HEK293 (cell line): ENCODE data around the gene CDK5R1.
A peak's percentile ranks its signal among the peaks of the same experiment; 100 is the strongest.
"Not testable (repeated sequence)": the region's sequence is repeated elsewhere in the genome, so short reads cannot be mapped to it uniquely, and the experiment has no call there.

Experiments
- CTCF ChIA-PET: fragments of 350-600 bp; formaldehyde crosslinking; extraction: SDS; loops from one replicate; lab custom pipeline; 2021; ENCODE audit warnings: antibody characterized with exemption; lab: Yijun Ruan, JAX
- POLR2A ChIA-PET: fragments of 300-600 bp; formaldehyde crosslinking; extraction: SDS; loops from one replicate; lab custom pipeline; 2020; ENCODE audit warnings: antibody characterized with exemption, inconsistent platforms; lab: Yijun Ruan, JAX
- H3K27ac ChIP-seq: fragments of 200-500 bp; sonication (Bioruptor generic); 2 replicates; pipeline ENCODE4 v1.5.1; 2014; ENCODE audit warnings: low read depth, low read length, control low read depth, inconsistent platforms; ENCODE audit errors: extremely low read depth
- H3K36me3 ChIP-seq, 2 experiments: fragments of 200-500 bp in 1 of 2; sonication (Bioruptor generic) in 1 of 2; 1 replicate in 1 of 2; 2 replicates in 1 of 2; pipeline ENCODE4 v1.5.1; 2014 to 2017; ENCODE audit warnings: inconsistent platforms in 2 of 2, low read length in 2 of 2; ENCODE audit not compliant: control insufficient read depth in 2 of 2, insufficient read depth in 1 of 2
- H3K4me1 ChIP-seq: fragments of 200-500 bp; sonication (Bioruptor generic); 2 replicates; pipeline ENCODE4 v1.5.1; 2014; ENCODE audit warnings: mild to moderate bottlenecking, low read length, inconsistent platforms; ENCODE audit not compliant: control insufficient read depth, insufficient read depth
- H3K4me3 ChIP-seq: 2 replicates; pipeline ENCODE4 v1.5.1; 2011; ENCODE audit warnings: low read depth, mild to moderate bottlenecking, control low read depth, low read length, moderate library complexity
- H3K9me3 ChIP-seq: fragments of 200-500 bp; sonication (Bioruptor generic); 2 replicates; pipeline ENCODE4 v1.5.1; 2014; ENCODE audit warnings: low read depth, low read length, inconsistent platforms; ENCODE audit not compliant: control insufficient read depth, insufficient read depth
- EGR2 ChIP-seq: fragments of 450-650 bp; formaldehyde crosslinking; IDR thresholded peaks from 2 replicates; pipeline ENCODE4 v1.5.1; 2016; ENCODE audit warnings: low read depth, missing biosample characterization, missing genetic modification characterization
- GLI4 ChIP-seq: fragments of 450-650 bp; formaldehyde crosslinking; IDR thresholded peaks from 2 replicates; pipeline ENCODE4 v1.5.1; 2016; ENCODE audit warnings: missing biosample characterization, missing genetic modification characterization
- HOXC10 ChIP-seq: sonication (generic); formaldehyde crosslinking; IDR thresholded peaks from 2 replicates; pipeline ENCODE4 v1.8.1; 2023; ENCODE audit warnings: mild to moderate bottlenecking, missing genetic modification reagents
- KLF10 ChIP-seq: fragments of 450-650 bp; IDR thresholded peaks from 2 replicates; pipeline ENCODE4 v1.5.1; 2018; ENCODE audit warnings: missing biosample characterization, mild to moderate bottlenecking, missing genetic modification characterization
- MYNN ChIP-seq: fragments of 450-650 bp; formaldehyde crosslinking; IDR thresholded peaks from 2 replicates; pipeline ENCODE4 v1.5.1; 2016; ENCODE audit warnings: missing biosample characterization, missing genetic modification characterization, borderline replicate concordance
- PRDM6 ChIP-seq: fragments of 450-650 bp; formaldehyde crosslinking; IDR thresholded peaks from 2 replicates; pipeline ENCODE4 v1.5.1; 2017; ENCODE audit warnings: missing biosample characterization, missing genetic modification characterization
- SCRT1 ChIP-seq: fragments of 450-650 bp; formaldehyde crosslinking; IDR thresholded peaks from 2 replicates; pipeline ENCODE4 v1.5.1; 2016; ENCODE audit warnings: missing biosample characterization, missing genetic modification characterization, borderline replicate concordance
- SCRT2 ChIP-seq: fragments of 450-650 bp; formaldehyde crosslinking; IDR thresholded peaks from 2 replicates; pipeline ENCODE4 v1.5.1; 2016; ENCODE audit warnings: missing biosample characterization, missing genetic modification characterization
- TRIM28 ChIP-seq: IDR thresholded peaks from 2 replicates; pipeline ENCODE4 v1.6.1; 2011; ENCODE audit warnings: low read length, control low read depth, borderline replicate concordance
- ZBTB1 ChIP-seq: fragments of 450-650 bp; formaldehyde crosslinking; IDR thresholded peaks from 2 replicates; pipeline ENCODE4 v1.5.1; 2016; ENCODE audit warnings: missing biosample characterization, missing genetic modification characterization
- ZFHX2 ChIP-seq: fragments of 450-650 bp; formaldehyde crosslinking; conservative IDR thresholded peaks from 2 replicates; pipeline ENCODE4 v1.5.1; 2016; ENCODE audit warnings: missing biosample characterization, missing genetic modification characterization
- ZNF214 ChIP-seq: fragments of 450-650 bp; formaldehyde crosslinking; IDR thresholded peaks from 2 replicates; pipeline ENCODE4 v1.5.1; 2017; ENCODE audit warnings: missing biosample characterization, mild to moderate bottlenecking, missing genetic modification characterization, borderline replicate concordance
- ZNF292 ChIP-seq: fragments of 450-650 bp; formaldehyde crosslinking; IDR thresholded peaks from 2 replicates; pipeline ENCODE4 v1.5.1; 2016; ENCODE audit warnings: low read depth, missing biosample characterization, missing genetic modification characterization, borderline replicate concordance
- ZNF521 ChIP-seq: fragments of 450-650 bp; formaldehyde crosslinking; IDR thresholded peaks from 2 replicates; pipeline ENCODE4 v1.5.1; 2017; ENCODE audit warnings: missing biosample characterization, mild to moderate bottlenecking, missing genetic modification characterization
- ZSCAN4 ChIP-seq: fragments of 450-650 bp; formaldehyde crosslinking; IDR thresholded peaks from 2 replicates; pipeline ENCODE4 v1.5.1; 2017; ENCODE audit warnings: missing biosample characterization, missing genetic modification characterization
- TF ChIP-seq, protein P1 (sequence below): fragments of 450-650 bp; formaldehyde crosslinking; IDR thresholded peaks from 2 replicates; pipeline ENCODE4 v1.5.1; 2017; ENCODE audit warnings: missing biosample characterization, missing genetic modification characterization

Gene CDK5R1

DNA sequence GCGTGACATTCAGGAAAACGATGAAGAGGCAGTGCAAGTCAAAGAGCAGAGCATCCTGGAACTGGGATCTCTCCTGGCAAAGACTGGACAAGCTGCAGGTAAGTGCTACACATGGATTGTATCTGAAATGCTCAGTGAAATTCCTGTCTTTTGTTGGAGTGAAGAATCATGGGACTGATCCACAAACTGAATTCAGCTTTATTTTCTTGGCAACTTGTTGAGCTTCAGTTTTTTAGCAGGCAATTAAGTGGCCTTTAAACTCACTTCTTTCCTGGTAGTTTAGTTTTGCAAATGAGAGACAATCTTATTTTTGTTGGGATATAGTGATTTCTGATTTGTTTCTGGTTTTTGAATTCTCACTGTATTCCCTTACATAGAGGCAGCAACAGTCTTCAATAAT, 39.8 kb upstream of the CDK5R1 start:
- peaks cover 9% of the 10 kb centered on the region for H3K4me1 ChIP-seq
- CTCF ChIA-PET: interaction anchor here (1.3 to 11.4 kb wide), 2 partner anchors 16 to 430 kb away, joined by 4 to 198 read pairs; partner anchors contain the start of gene MYO1D
- H3K27ac ChIP-seq: no peak overlapping the region
- H3K4me3 ChIP-seq: no peak overlapping the region
- no peaks in the 10 kb centered on the region for H3K9me3 ChIP-seq
- TF ChIP-seq ZNF292 (tag by site-specific recombination) (no peak), ZNF214 (no peak), PRDM6 (no peak), ZBTB1 (no peak), SCRT2 (tag by site-specific recombination) (peak; percentile 92), ZNF521 (no peak), SCRT1 (peak; percentile 66)
- POLR2A ChIA-PET: interaction anchor here (0.7 kb wide), 1 partner anchor 649 kb away, joined by 4 read pairs; no protein-coding TSS in a partner anchor
- H3K36me3 ChIP-seq: peaks cover 52 to 59% of the 10 kb centered on the region in 2 experiments

GRCh38 chr17:32449963-32450362, 36.8 kb upstream of the CDK5R1 start:
- Histone ChIP-seq H3K4me1 (peaks cover 9% of the 10 kb centered on the region), H3K27ac (no peak overlapping the region), H3K36me3 (peaks cover 78 to 89% of the 10 kb centered on the region in 2 experiments), H3K4me3 (no peak overlapping the region), H3K9me3 (no peaks in the 10 kb centered on the region)
- ChIA-PET POLR2A (no interaction called here), CTCF (interaction anchor here (11.4 kb wide), 1 partner anchor 13 kb away, joined by 198 read pairs; no protein-coding TSS in a partner anchor)
- no peak for TF ChIP-seq ZSCAN4 (tag by site-specific recombination)
- peak; percentile 68 for TF ChIP-seq ZFHX2 (tag by site-specific recombination)
- TF ChIP-seq MYNN (tag by site-specific recombination): no peak
- TF ChIP-seq, protein P1, sequence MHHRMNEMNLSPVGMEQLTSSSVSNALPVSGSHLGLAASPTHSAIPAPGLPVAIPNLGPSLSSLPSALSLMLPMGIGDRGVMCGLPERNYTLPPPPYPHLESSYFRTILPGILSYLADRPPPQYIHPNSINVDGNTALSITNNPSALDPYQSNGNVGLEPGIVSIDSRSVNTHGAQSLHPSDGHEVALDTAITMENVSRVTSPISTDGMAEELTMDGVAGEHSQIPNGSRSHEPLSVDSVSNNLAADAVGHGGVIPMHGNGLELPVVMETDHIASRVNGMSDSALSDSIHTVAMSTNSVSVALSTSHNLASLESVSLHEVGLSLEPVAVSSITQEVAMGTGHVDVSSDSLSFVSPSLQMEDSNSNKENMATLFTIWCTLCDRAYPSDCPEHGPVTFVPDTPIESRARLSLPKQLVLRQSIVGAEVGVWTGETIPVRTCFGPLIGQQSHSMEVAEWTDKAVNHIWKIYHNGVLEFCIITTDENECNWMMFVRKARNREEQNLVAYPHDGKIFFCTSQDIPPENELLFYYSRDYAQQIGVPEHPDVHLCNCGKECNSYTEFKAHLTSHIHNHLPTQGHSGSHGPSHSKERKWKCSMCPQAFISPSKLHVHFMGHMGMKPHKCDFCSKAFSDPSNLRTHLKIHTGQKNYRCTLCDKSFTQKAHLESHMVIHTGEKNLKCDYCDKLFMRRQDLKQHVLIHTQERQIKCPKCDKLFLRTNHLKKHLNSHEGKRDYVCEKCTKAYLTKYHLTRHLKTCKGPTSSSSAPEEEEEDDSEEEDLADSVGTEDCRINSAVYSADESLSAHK (tag by site-specific recombination): no peak
- TF ChIP-seq HOXC10 (CRISPR knock-in tag): no peak
- TF ChIP-seq EGR2 (tag by site-specific recombination): peak; percentile 79
- no peak for TF ChIP-seq GLI4 (tag by site-specific recombination)
- no peak for TF ChIP-seq TRIM28
- TF ChIP-seq KLF10 (tag by site-specific recombination): no peak

- peaks cover 82 to 93% of the 10 kb centered on the region in 2 experiments for H3K36me3 ChIP-seq
- H3K27ac ChIP-seq, H3K9me3 ChIP-seq, H3K4me1 ChIP-seq, POLR2A ChIA-PET, H3K4me3 ChIP-seq: not testable (repeated sequence)
- CTCF ChIA-PET: interaction anchor here (1.0 kb wide), 1 partner anchor 11 kb away, joined by 4 read pairs; no protein-coding TSS in a partner anchor
These were observed 36.4 kb upstream of the CDK5R1 start for GRCh38 chr17:32450379-32450778.
